Right ventricle myocardium superior (tissue), 1 donor: Measurements from ENCODE around the gene MFSD11. TPM values are rescaled to one million over a fixed set of nuclear protein-coding genes. Genes with fewer than 3 reads are reported as not detected.
"Not testable (repeated sequence)": the region's sequence is repeated elsewhere in the genome, so short reads cannot be mapped to it uniquely, and the experiment has no call there.

Source experiments
- ATAC-seq: fragments of 200-7000 bp; cut with Tn5 transposase; one replicate; pipeline ENCODE4 v1.9.1; 2020; ENCODE audit warnings: mild to moderate bottlenecking; ENCODE audit not compliant: poor library complexity
- DNase-seq: peaks from one replicate; pipeline ENCODE4 v3.0.0-alpha.2; 2020
- intact Hi-C: fragments of 100-400 bp; cut with DNase I; formaldehyde crosslinking; loops from one replicate; pipeline ENCODE4 v1.11.2; 2022
- microRNA-seq: library from miRNA; unstranded; fragments of <30 nt; microRNA quantifications from one replicate; pipeline ENCODE4 v1.2.0, GENCODE V29; 2020
- total RNA-seq: library from RNA; stranded (reverse); fragmentation: NEBNext Ultra II Directional; extraction: Animal tissue kit (Norgen Biotek cat#: 25700); gene quantifications from one replicate; pipeline ENCODE4 v1.2.1, GENCODE V29; 2021
- donor health status: DM: no; HTN: yes; CAD: no; lungs with severe emphysema.

Gene MFSD11
- total RNA-seq, 1 donor from 2014 or later, result 23.3 TPM

DNA sequence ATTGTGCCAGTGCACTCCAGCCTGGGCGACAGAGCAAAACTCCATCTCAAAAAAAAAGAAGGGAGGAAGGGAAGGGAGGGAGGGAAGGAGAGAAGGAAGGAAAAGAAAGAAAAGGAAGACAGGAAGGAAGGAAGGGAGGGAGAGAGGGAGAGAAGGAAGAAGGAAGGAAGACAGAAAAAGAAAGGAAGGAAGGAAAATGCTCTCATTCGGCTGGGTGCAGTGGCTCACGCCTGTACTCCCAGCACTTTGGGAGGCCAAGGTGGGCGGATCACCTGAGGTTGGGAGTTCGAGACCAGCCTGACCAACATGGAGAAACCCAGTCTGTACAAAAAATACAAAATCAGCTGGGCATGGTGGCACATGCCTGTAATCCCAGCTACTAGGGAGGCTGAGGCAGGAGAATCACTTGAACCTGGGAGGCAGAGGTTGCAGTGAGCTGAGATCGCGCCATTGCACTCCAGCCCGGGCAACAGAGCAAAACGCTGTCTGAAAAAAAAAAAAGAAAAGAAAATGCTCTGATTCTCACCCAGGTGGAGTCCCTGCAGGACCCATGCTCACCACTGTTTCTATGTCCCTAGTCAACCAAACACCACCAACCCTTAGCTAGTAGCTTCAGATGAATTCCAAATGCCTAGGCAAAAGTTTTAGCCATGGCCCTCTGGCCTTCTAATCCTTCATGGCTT is 78.1 kb downstream of the MFSD11 start:
- intact Hi-C loops, DNase-seq, ATAC-seq: not testable (repeated sequence)

- intact Hi-C loops, result no loop called here
- DNase-seq (peak; percentile 46), ATAC-seq (peak; percentile 38)
These were observed 78.7 kb downstream of the MFSD11 start for GRCh38 chr17:76816590-76817135.

GRCh38 chr17:76820039-76820438 is 82.1 kb downstream of the MFSD11 start:
- ATAC-seq, result no peak

GRCh38 chr17:76820561-76820960 is 82.6 kb downstream of the MFSD11 start:
- DNase-seq, result no peak
- intact Hi-C loops, result no loop called here
- no peak for ATAC-seq

More at GRCh38 chr17:76820039-76820438, 82.1 kb downstream of the MFSD11 start:
- intact Hi-C loops, result no loop called here
- no peak for DNase-seq

DNA sequence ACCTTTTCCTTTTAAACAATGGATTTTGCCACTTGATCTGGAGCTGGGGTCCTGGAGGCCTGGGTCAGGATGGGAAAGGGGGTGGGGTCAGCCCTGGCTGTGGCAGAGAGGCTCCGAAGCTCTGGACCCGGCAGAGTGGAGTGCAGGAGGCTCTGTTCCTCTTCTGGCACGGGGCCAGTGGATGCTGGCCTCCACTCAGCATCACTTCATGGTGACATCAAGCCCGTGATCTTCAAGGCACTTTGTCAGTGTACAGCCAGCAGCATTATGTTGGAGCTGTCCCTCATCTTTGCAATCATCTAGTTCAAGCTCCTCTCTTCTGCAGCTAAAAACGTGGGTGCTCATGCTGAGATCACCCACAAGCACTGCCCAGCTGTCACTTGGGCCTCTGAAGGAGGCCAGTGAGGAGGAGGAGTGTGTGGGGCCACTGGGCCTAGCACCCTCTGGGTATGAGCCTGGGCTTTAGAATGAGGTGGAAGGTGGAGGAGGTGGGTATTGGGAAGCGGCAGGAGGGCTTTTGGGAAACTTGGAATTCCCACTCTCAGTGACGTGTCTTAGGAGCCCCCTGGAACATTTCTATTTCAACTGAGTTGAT is 84.4 kb downstream of the MFSD11 start:
- ATAC-seq (no peak), DNase-seq (no peak)
- intact Hi-C loops, result no loop called here

DNA sequence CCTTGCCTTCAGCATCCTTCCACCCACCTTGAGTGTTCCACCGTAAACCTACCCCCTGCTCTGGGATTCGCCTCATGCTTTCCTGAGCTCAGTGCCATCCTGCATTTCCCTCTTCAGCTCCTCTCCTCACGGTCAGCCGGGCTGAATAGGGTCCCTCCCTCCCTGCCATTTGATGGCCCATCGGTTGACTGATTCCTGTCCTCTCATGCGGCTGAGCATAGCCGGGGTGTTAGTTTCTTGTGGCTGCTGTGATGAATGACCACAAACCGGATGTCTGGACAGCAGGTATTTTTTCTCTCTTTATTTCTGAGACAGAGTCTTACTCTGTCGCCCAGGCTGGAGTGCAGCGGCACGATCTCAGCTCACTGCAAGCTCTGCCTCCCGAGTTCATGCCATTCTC is 86.2 kb downstream of the MFSD11 start:
- ATAC-seq, result no peak
- intact Hi-C loops, result no loop called here

DNA sequence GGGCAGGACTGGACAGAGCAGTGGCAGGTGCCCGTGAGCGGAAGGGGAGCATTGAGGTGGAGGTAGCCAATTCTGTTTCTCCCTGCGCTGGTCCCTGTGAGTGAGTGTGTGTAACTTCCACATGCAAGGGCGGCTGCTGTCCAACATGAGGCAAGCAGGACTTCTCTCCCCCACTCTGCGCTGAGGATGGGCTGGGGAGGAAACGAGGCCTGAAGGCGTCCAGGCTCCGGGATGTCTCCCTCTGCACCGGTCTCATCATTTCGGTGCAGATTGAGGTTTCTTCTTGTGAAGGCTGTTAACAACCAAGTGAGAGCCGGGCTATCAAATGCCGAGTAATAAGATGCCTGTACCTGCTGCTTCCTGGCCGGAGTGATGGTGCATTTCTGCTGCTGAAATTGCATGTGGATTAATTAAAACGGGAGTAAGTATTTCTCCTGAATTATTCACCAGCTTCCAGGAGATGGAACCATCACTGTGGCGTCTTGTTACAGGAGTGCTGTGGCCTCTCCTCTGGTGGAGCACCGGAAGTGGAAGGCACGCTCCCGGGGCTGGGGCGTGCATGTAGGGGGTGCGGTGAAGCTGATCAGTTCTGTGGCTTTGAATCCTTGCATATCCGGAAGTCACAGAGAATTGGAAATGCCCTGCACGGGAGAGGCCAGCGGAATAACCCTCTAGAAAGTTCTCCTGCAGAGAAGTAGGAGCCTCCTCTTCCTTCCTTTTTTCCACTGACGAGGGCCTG is 88.6 kb downstream of the MFSD11 start:
- intact Hi-C loops, result no loop called here
- no peak for ATAC-seq
- DNase-seq, result no peak

More for the DNA sequence above, 86.2 kb downstream of the MFSD11 start:
- no peak for DNase-seq

GRCh38 chr17:76827736-76828135 is 89.8 kb downstream of the MFSD11 start:
- ATAC-seq (no peak), DNase-seq (no peak)
- intact Hi-C loops, result no loop called here

Small RNAs within 50 kb of the gene (microRNA-seq; reads per million reads assigned to microRNA genes)
- not detected for gene MIR636

Other genes with a start within 250 kb of the MFSD11 start
- 15.4 TPM for gene RHBDF2, start 236.7 kb upstream of the MFSD11 start, total RNA-seq
- gene CYGB, start 200.4 kb upstream of the MFSD11 start, total RNA-seq, result 34.2 TPM
- gene PRCD, start 198.1 kb upstream of the MFSD11 start, total RNA-seq, result 4.0 TPM
- 6.1 TPM for gene ST6GALNAC2, start 152.3 kb upstream of the MFSD11 start, total RNA-seq
- 2.8 TPM for gene ST6GALNAC1, start 94.4 kb upstream of the MFSD11 start, total RNA-seq
- 336 TPM for gene MXRA7, start 27.2 kb upstream of the MFSD11 start, total RNA-seq
- gene JMJD6, start 11.5 kb upstream of the MFSD11 start, total RNA-seq, result 63.1 TPM
- gene METTL23, start 11.3 kb upstream of the MFSD11 start, total RNA-seq, result 19.0 TPM
- 61.2 TPM for gene SRSF2, start 788 bp upstream of the MFSD11 start, total RNA-seq
- gene MGAT5B, start 130.3 kb downstream of the MFSD11 start, total RNA-seq, result not detected